MM.1S (cell line): Measurements from ENCODE around the gene ANKS1B.
"Not testable (repeated sequence)": the region's sequence is repeated elsewhere in the genome, so short reads cannot be mapped to it uniquely, and the experiment has no call there.

Experiments used
- DNase-seq: peaks from one replicate; pipeline ENCODE4 v3.0.0-alpha.2; 2015
- H2AFZ ChIP-seq: fragments of 300-600 bp; sonication (generic); 2 replicates; pipeline ENCODE4 v1.6.0; 2016; ENCODE audit warnings: antibody characterized with exemption, low read length
- H3F3A ChIP-seq: fragments of 300-600 bp; sonication (generic); 2 replicates; pipeline ENCODE4 v1.6.1; 2016; ENCODE audit warnings: mild to moderate bottlenecking, antibody characterized with exemption, low read length, moderate library complexity, mixed read lengths; ENCODE audit not compliant: insufficient read depth
- H3K27ac ChIP-seq: fragments of 300-600 bp; sonication (generic); 2 replicates; pipeline ENCODE4 v1.5.1; 2016; ENCODE audit warnings: mild to moderate bottlenecking, low read length
- H3K27me3 ChIP-seq: fragments of 300-600 bp; sonication (generic); replicated peaks from 2 replicates; pipeline ENCODE4 v1.6.0; 2016; ENCODE audit warnings: low read length; ENCODE audit not compliant: insufficient read depth
- H3K36me3 ChIP-seq: fragments of 300-600 bp; sonication (generic); replicated peaks from 2 replicates; pipeline ENCODE4 v1.6.1; 2016; ENCODE audit warnings: mild to moderate bottlenecking, low read length, mixed read lengths; ENCODE audit not compliant: insufficient read depth
- H3K4me1 ChIP-seq: fragments of 300-600 bp; sonication (generic); 2 replicates; pipeline ENCODE4 v1.6.1; 2016; ENCODE audit warnings: low read length, mixed read lengths
- H3K4me2 ChIP-seq: fragments of 300-600 bp; sonication (generic); 2 replicates; pipeline ENCODE4 v1.6.0; 2016; ENCODE audit warnings: low read depth, low read length
- H3K4me3 ChIP-seq: fragments of 300-600 bp; sonication (generic); 2 replicates; pipeline ENCODE4 v1.5.1; 2016; ENCODE audit warnings: low read length, mixed read lengths
- H3K79me2 ChIP-seq: fragments of 300-600 bp; sonication (generic); 2 replicates; pipeline ENCODE4 v1.6.1; 2016; ENCODE audit warnings: mixed run types, low read length, mixed read lengths
- H3K9ac ChIP-seq: fragments of 300-600 bp; sonication (generic); 2 replicates; pipeline ENCODE4 v1.6.1; 2016; ENCODE audit warnings: low read length, mixed read lengths
- H3K9me2 ChIP-seq: fragments of 300-600 bp; sonication (generic); replicated peaks from 2 replicates; pipeline ENCODE4 v1.6.1; 2016; ENCODE audit warnings: mild to moderate bottlenecking, low read length, mixed read lengths; ENCODE audit not compliant: insufficient read depth
- H3K9me3 ChIP-seq: fragments of 300-600 bp; sonication (generic); replicated peaks from 2 replicates; pipeline ENCODE4 v1.6.1; 2016; ENCODE audit warnings: mild to moderate bottlenecking, low read length, mixed read lengths; ENCODE audit not compliant: insufficient read depth
- H4K20me1 ChIP-seq: fragments of 300-600 bp; sonication (generic); 2 replicates; pipeline ENCODE4 v1.6.1; 2016; ENCODE audit warnings: mild to moderate bottlenecking, low read length, moderate library complexity, mixed read lengths; ENCODE audit not compliant: insufficient read depth
- EZH2 ChIP-seq: fragments of 300-600 bp; sonication (generic); optimal IDR thresholded peaks from 2 replicates; pipeline ENCODE3; 2017; ENCODE audit warnings: low read depth, mild to moderate bottlenecking, antibody characterized with exemption, low read length, mixed read lengths
- EZH2phosphoT487 ChIP-seq: fragments of 300-600 bp; sonication (generic); IDR thresholded peaks from 2 replicates; pipeline ENCODE4 v1.6.1; 2018; ENCODE audit warnings: antibody characterized with exemption, low read length
- TF ChIP-seq, protein P1 (sequence below): fragments of 300-600 bp; sonication (generic); IDR thresholded peaks from 2 replicates; pipeline ENCODE4 v1.5.1; 2016; ENCODE audit warnings: antibody characterized with exemption, low read length, mixed read lengths

The ANKS1B gene

DNA sequence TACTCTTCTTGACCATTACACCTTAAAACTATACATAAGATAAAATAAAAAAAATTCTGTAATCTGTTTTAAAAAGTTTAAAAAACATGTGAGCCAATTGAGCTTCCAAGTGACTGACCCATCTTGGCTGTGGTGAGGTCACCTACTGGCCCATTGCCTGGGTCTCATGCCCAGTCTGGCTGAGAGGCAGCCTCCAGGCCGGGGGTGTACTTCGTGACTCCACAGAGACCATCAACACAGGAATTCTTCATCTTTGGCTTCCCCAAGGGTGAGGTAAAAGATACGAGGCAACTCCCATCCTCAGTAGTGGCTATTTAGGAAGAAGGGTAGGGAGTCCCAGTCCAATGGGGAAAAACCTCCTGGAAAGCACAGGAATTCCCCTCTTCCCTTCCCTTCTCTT, 1226.4 kb downstream of the ANKS1B start:
- no peaks in the 10 kb centered on the region for H3K79me2 ChIP-seq
- H3K4me2 ChIP-seq = no peak overlapping the region
- H3K9me3 ChIP-seq = no peaks in the 10 kb centered on the region
- H2AFZ ChIP-seq = no peak overlapping the region
- H3K4me3 ChIP-seq = no peak overlapping the region
- DNase-seq = no peak
- H3F3A ChIP-seq = no peaks in the 10 kb centered on the region
- H3K9me2 ChIP-seq = no peaks in the 10 kb centered on the region
- TF ChIP-seq EZH2phosphoT487 (no peak), EZH2 (no peak)
- TF ChIP-seq, protein P1, sequence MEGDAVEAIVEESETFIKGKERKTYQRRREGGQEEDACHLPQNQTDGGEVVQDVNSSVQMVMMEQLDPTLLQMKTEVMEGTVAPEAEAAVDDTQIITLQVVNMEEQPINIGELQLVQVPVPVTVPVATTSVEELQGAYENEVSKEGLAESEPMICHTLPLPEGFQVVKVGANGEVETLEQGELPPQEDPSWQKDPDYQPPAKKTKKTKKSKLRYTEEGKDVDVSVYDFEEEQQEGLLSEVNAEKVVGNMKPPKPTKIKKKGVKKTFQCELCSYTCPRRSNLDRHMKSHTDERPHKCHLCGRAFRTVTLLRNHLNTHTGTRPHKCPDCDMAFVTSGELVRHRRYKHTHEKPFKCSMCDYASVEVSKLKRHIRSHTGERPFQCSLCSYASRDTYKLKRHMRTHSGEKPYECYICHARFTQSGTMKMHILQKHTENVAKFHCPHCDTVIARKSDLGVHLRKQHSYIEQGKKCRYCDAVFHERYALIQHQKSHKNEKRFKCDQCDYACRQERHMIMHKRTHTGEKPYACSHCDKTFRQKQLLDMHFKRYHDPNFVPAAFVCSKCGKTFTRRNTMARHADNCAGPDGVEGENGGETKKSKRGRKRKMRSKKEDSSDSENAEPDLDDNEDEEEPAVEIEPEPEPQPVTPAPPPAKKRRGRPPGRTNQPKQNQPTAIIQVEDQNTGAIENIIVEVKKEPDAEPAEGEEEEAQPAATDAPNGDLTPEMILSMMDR = no peak
- H3K4me1 ChIP-seq = no peaks in the 10 kb centered on the region
- H3K27me3 ChIP-seq = no peaks in the 10 kb centered on the region
- no peaks in the 10 kb centered on the region for H3K36me3 ChIP-seq
- H4K20me1 ChIP-seq = no peaks in the 10 kb centered on the region
- H3K9ac ChIP-seq = no peak overlapping the region
- H3K27ac ChIP-seq = no peak overlapping the region

DNA sequence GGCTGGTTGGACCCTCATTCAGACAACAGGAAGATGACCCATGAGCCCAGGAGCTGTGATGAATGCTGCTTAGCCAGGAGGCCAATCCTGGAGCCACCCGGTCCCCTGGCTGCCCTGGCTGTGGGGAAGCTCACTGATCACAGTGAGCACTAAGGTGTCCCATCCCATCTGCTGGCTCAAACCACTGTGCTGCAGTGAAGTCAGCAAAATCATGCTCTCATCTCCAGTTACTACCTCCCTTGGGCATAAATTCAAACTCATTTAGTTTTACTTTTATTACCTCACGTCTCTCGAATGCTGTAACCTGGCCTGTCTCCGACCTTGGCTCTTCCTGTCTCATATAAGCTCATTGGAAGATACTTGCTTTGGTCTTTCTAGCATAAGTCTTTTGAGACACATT, 1227.3 kb downstream of the ANKS1B start:
- Histone ChIP-seq H3K9me2 (no peaks in the 10 kb centered on the region), H3K9ac (no peak overlapping the region), H3F3A (no peaks in the 10 kb centered on the region), H3K4me3 (no peak overlapping the region), H3K27me3 (no peaks in the 10 kb centered on the region), H2AFZ (no peak overlapping the region), H4K20me1 (no peaks in the 10 kb centered on the region), H3K27ac (no peak overlapping the region), H3K9me3 (no peaks in the 10 kb centered on the region), H3K4me2 (no peak overlapping the region), H3K36me3 (no peaks in the 10 kb centered on the region), H3K4me1 (no peaks in the 10 kb centered on the region), H3K79me2 (no peaks in the 10 kb centered on the region)
- TF ChIP-seq EZH2 = no peak
- DNase-seq = no peak

DNA sequence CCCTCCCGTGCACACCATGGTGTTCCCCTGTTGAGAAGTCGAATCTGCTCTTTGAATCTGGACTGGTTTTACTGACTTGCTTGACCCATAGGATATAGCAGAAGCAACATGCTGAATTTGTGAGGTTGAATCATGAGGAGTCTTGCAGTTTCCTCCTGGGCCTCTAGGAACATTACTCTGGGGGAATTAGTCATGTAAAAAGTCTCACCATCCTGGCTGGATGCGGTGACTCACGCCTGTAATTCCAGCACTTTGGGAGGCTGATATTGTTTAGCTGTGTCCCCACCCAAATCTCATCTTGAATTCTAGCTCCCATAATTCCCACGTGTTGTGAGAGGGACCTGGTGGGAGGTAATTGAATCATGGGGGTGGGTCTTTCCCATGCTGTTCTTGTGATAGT, 1228.9 kb downstream of the ANKS1B start:
- H3F3A ChIP-seq, H3K9me2 ChIP-seq, H4K20me1 ChIP-seq, H3K36me3 ChIP-seq, H3K27ac ChIP-seq, H2AFZ ChIP-seq, H3K4me1 ChIP-seq, H3K4me3 ChIP-seq, H3K4me2 ChIP-seq, H3K79me2 ChIP-seq, DNase-seq, H3K27me3 ChIP-seq, H3K9me3 ChIP-seq, H3K9ac ChIP-seq: not testable (repeated sequence)

DNA sequence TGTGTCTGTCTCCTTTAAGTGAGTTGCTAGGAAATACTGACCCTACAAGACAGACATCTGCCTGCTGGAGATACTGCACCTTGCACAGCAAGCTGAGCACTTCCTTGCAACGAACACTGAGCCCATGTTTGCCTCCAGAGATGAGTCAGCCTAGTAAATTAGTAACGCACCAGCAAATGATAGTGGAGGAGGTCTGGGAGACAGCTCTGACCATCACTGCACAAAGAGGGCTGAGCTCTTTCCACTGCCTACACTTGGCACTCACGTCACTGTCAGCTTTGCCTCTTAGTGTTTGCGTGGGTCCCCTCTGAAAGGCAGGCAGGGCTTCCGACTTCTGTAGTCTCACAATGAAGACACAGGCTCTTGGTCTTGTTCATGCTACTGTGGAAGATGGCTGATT, 1230.6 kb downstream of the ANKS1B start:
- Histone ChIP-seq H3K9me2 (no peaks in the 10 kb centered on the region), H3K9ac (no peak overlapping the region), H4K20me1 (no peaks in the 10 kb centered on the region), H3K4me3 (no peak overlapping the region), H3K4me1 (no peaks in the 10 kb centered on the region), H3K27me3 (no peaks in the 10 kb centered on the region), H3K9me3 (no peaks in the 10 kb centered on the region), H3K36me3 (no peaks in the 10 kb centered on the region), H3K79me2 (no peaks in the 10 kb centered on the region), H3K4me2 (no peak overlapping the region), H3K27ac (no peak overlapping the region), H2AFZ (no peak overlapping the region), H3F3A (no peaks in the 10 kb centered on the region)
- TF ChIP-seq EZH2phosphoT487 (no peak), EZH2 (no peak)
- TF ChIP-seq, protein P1 = no peak
- DNase-seq = no peak
